Hippocampal formation (tissue), 2 donors: ENCODE results near the gene SPRR2D.
"Not testable (repeated sequence)": the region's sequence is repeated elsewhere in the genome, so short reads cannot be mapped to it uniquely, and the experiment has no call there.

Source experiments
- DNase-seq, 2 donors: peaks; one replicate each; lab custom pipeline; 2025; lab: John Stamatoyannopoulos, UW

Gene SPRR2D

GRCh38 chr1:153011235-153011758, 29.6 kb downstream of the SPRR2D start:
- not testable (repeated sequence) for DNase-seq

- DNase-seq = no peak
Observed at GRCh38 chr1:153001382-153001781, 39.5 kb downstream of the SPRR2D start, which contains the start of gene SPRR3. TSS of gene SPRR3 (plus strand) at chr1:153001749. CDS start at chr1:153003021, 1,272 bp downstream.

- DNase-seq = no peak
Observed at GRCh38 chr1:153000294-153000693, 40.6 kb downstream of the SPRR2D start.

- DNase-seq = no peak
Observed at GRCh38 chr1:152999818-153000217, 41.1 kb downstream of the SPRR2D start.

GRCh38 chr1:152998476-152998875, 42.4 kb downstream of the SPRR2D start:
- no peak for DNase-seq

- DNase-seq = no peak
Observed at GRCh38 chr1:152997901-152998300, 43.0 kb downstream of the SPRR2D start.

GRCh38 chr1:152996633-152997400, 44.1 kb downstream of the SPRR2D start:
- DNase-seq = peak in 1 of 2 donors; percentile 27

- DNase-seq = no peak
Observed at GRCh38 chr1:152995842-152996241, 45.1 kb downstream of the SPRR2D start.

- no peak for DNase-seq
Observed at GRCh38 chr1:152993186-152993585, 47.7 kb downstream of the SPRR2D start.
